DMS53 treated with DMSO at 0.1 percent for 48 hours (cell line): Measurements from ENCODE around the gene RGS3.
"Not testable (repeated sequence)": the region's sequence is repeated elsewhere in the genome, so short reads cannot be mapped to it uniquely, and the experiment has no call there.

Experiments used
- DNase-seq: peaks from one replicate; lab custom pipeline; 2025; ENCODE audit not compliant: unreplicated experiment; lab: John Stamatoyannopoulos, UW

Gene RGS3

DNA sequence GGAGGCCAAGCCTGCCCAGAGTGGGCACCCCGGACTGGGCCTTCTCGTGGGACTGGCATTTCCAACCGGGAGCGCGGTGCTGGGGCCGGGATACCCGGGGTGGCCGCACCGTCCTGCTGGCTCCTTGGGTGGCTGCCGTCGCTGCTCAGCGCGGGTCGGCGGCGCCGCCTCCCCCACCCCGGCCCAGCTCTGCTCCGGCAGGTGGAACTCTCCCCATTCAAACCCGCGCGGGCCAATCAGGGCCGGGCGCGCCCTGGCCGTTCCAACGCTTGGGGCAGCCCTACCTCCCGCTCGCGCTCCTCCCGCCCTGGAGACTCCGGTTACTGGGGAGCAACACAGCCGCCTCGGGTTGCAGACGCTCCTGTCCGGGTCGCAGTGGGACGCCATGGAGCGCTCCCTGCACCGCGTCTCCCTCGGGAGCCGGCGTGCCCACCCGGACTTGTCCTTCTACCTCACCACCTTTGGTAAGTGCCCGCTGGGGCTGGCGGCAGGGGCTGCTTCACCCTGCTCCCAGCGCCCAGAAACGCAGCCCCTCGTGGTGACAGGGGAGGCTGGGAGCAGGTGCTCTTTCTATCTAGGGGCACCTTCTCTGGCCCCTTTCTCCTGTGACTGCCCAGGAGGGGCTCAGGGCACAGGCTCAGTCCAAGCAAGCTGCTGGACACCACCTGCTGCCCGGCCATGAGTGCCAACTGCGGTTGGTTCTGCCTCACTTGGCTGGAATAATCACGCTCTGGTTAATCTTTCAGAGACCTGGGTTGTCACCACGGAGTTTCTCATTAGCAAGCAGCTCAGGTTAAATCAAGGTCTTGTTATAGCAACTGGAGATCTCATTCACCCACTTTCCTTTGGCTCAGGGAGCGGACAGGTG lies at the start of gene RGS3:
Gene RGS3, plus strand, starts transcription at position 310 of the 868 bp plus-strand sequence. Its CDS starts 76 bp downstream, at position 386.
- DNase-seq: peak; percentile 43

DNA sequence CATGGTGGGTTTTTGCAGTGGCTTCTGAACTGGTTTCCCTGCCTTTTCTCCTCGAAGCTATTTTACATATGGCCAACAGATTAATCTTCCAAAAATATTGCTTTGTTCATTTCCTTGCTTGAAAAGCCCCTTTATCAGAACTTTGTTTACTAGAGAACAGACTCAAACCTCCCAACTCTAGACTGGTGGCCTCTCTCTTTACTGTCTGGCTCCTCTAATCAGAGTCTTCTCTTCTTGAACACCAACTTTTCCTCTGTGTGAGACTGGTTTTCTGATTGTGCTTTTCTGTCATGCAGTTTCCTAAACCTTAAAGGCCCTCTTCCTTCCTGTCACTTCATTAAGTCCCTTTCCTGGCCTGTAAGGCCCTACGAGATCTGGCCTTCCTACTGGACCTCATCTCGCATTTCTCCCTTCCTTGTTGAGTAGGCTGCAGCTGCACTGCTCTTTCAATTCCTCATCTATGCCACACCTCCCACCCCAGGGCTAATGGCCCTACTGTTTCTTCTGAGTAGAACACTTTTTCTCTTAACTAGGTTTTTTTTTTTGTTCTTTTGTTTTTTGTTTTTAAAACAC lies 47.3 kb upstream of the RGS3 start:
- no peak for DNase-seq

DNA sequence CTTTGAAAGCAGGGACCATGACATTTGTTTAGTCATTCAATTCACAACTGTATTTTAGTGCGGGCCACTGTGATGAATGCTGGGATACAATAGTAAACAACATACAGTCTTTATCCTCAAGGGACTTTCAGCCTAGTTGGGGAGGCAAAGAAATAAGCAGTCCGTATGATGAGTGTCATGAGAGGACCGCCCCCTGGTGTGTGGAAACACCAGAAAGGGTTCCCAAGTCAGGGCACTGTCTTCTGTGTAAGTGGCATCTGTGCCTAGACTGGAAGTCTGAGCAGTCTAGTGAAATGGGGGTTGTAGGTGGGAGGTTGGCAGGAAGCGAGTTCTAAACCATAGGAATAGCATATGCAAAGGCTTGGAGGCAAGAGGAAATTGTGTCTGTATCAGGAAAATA lies 46.2 kb upstream of the RGS3 start:
- DNase-seq: no peak

DNA sequence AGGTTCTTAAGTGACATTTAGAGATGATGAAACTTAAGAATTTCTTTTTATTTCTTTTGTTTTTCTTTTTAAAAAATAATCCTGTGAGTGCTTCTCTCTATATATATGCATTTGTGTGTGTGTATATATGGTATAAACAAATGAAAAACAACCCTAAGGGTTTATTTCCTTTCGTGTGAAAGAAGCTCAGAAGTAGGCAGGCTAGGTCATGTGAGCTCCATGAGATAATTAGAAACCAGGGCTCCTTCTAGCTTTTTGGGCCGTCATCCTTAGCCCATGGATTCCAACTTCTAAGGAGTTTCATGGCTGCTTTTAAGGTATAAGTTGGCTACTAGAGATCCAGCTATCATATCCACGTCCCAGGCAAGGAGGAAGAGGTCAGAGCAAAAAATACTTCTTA lies 41.8 kb upstream of the RGS3 start:
- no peak for DNase-seq

DNA sequence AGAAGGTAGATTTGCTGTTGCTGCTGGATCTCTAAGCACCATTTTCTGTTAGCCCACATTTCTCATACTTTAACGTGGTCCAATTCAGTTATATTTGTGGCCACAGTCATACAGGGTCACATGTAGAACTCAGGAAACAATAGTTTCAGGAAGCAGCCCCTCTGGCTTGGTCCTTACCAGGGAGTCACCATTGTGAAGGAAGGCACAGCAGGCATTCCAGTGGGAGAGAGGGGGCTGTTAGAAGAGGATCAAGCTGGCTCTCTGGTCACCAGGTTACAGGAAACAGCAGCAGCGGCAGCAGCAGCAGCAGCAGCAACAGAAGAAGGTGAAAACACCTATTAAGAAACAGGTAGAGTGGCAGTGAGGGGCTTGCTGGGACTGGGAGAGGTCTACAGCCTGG lies 38.5 kb upstream of the RGS3 start:
- no peak for DNase-seq

DNA sequence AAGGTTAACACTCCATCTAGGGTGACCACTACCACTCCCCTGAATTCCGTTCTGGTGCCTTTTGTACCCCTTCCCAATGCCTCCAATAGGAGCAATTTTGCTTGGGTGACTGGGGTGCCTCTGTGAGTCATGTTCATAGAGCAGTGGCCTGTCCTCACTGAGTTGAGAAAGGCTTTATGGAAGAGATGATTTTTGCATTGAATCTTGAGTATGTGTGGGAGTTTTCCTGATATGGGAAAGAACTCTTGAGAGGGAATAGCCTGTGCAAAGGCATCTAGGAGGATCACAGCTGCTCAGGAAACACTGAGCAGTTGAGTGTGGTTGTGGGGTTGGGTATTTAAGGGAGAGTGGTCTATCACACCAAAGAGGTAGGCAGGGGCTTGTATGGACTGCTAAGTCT lies 36.8 kb upstream of the RGS3 start:
- no peak for DNase-seq

DNA sequence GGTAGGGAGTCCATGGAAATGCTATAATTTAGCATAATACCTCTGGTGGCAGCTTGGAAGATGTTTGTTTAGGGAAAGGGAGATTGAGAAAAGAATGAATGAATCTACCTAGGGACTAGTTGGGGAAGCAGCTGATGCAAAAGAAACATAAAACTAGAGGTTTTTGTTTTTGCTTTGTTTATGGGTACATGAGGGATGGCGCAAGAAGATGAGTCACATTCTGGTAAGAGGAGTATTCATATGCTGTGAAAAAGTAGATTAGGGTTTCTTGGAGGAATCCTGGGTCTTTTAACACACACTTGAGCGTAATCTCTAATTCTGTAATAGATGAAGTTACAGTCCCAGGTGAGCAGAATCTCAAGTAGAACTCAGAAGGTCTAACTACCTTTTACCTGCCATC lies 35.9 kb upstream of the RGS3 start:
- DNase-seq: no peak

DNA sequence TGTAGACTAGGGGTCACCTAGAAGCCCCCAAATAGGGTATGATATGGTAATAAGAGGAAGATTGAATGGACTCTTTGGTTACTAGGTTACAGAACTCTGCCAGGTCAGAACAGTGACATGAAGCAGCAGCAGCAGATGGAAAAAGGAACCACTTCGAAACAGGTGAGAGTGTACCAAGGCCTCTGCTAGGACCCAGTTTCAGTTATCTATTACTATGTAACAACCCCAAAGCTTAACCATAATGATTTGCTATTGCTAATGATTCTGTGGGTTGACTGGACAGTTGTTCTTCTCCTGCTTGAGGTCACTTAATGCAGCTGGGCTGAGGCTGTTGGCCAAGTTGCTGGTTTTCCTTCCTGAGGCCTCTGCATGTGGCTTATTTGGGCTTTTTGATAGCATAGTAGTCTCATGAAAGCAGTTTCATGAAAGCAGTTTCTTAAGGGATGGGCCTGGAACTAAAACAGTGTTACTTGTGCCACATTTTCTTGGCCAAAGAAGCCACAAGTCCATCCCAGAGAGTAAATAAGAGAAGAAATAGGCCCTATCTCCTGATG lies 35.4 kb upstream of the RGS3 start:
- no peak for DNase-seq

DNA sequence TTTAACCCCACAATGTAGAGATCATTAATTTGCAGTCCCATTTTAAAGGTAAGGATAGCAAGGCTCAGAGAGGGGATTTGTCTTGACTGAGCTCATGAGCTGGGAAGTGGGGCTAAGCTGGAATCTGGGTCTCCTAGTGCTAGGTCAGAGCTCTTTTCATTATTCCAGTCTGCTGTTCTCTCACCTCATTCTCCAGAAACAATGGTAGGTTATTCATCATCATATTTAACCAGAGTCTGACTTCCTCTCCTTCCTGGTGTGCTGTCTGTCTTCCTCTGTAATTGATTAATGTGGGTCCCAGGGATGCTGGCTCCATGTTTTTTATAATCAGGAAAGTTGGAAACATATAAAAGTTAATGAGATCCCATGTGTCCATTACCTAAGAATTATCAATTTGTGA lies 32.3 kb upstream of the RGS3 start:
- DNase-seq: no peak

DNA sequence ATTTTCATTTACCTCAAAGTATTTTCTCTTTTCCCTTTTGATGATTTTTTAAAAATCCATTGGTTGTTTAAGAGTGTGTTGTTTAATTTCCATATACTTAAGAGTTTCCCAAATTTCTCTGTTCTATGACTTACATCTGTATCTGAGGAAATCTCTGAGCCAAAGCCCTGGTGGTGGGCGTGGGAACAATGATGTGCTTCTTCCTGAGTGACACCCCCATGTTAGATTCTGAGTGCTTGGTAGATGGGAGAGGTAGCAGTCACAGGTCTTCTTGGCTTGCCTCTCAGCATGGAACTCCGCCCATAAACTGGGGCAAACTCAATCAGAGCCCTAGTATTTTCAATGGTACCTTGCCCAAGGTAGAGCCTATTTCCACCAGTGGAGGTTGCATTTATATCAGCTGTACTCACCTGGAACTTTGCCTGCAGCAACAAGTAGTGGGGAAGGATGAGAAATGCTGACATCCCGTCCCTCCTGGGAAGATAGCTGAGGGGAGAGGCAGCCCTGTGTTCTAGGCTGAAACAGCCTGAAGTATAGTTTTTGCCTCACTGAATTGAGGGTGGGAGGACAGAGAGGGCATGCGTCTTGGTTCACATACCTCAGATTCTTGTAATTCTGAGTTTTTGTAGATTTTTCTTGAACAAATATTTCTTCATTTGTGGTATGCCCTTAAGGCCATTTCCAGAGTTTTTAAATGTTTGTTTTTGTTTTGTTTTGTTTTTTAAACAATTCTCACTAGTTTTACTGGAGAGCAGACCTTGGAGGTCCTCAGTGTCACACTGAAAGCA lies 26.6 kb upstream of the RGS3 start:
- DNase-seq: no peak

DNA sequence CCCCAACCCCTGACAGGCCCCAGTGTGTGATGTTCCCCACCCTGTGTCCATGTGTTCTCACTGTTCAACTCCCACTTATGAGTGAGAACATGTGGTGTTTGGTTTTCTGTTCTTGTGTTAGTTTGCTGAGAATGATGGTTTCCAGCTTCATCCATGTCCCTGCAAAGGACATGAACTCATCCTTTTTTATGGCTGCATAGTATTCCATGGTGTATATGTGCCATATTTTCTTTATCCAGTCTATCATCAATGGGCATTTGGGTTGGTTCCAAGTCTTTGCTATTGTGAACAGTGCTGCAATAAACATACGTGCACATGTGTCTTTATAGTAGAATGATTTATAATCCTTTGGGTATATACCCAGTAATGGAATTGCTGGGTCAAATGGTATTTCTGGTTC lies 25.8 kb upstream of the RGS3 start:
- DNase-seq: not testable (repeated sequence)

DNA sequence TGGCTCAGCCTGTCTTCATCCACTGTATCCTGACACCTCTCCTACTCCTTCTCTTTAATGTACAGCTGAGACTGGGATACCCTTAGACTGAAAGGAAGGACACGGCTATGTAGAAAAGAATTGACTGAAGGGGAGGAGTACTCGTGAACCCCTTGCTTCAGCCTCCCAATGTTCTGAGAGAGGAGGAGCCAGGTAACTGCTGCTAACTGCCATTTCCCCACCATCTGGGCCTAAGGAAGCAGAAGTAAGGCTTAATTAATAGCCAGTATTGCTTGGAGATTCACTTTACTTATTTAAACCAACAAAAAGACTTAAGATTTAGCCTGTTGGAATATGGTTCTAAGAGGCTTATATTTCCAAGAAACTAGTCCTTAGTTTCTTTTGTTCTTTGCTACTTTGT lies 18.8 kb upstream of the RGS3 start:
- DNase-seq: no peak

DNA sequence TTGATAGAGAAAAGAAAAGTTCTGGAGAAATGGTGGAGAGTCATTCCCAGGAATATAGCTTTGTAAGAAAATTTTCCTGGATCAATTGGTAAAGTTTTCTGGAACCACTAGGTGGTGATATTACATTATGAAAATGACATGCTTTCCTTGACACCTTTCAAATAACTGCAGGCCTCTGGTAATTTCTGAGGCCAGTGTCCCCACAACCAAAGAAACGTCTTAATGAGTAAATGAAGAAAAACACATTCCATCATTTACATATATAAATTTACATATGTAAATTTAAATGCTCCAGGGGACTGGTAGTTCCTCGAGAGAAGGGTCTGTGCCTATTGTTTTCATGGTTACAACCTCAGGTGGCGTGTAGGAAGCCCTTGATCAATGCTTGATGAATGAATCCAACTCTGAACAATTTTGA lies 17.2 kb upstream of the RGS3 start:
- DNase-seq: peak; percentile 37

DNA sequence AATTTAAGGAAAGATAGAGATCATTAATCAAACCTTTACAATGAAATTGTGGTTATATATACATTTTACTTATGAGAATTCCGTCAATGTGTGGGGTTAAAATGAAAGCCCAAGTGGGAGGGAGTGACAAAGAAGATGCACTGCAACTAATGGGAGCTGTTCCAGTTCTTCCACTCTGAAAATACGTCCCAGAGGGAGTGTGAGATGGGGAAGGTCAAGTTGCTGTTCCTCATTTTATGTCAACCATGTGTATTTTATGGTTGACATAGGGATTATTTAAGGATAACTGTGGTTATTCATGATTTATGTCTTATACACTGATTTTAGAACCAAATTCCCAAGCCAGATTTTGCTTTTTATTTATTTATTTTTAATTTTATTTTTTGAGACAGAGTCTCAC lies 14.2 kb upstream of the RGS3 start:
- no peak for DNase-seq

DNA sequence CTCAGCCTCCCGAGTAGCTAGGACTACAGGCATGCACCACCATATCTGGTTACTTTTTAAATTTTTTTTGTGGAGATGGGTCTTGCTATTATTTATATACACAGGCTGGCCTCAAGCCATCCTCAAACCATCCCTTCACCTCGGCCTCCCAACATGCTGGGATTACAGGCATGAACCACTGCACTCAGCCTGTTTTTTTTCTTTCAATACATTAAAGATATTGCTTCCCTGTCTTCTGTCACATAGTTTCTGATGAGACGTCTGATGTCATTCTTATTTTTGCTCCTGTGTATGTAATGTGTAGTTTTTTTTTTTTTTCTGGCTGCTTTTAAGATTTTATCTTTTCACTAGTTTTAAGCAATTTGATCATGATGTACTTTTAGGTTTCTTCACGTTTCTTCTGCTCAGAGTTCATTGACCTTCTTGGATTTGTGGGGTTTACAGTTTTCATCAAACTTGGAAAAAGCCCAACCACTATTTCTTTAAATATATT lies 11.4 kb upstream of the RGS3 start:
- DNase-seq: no peak

DNA sequence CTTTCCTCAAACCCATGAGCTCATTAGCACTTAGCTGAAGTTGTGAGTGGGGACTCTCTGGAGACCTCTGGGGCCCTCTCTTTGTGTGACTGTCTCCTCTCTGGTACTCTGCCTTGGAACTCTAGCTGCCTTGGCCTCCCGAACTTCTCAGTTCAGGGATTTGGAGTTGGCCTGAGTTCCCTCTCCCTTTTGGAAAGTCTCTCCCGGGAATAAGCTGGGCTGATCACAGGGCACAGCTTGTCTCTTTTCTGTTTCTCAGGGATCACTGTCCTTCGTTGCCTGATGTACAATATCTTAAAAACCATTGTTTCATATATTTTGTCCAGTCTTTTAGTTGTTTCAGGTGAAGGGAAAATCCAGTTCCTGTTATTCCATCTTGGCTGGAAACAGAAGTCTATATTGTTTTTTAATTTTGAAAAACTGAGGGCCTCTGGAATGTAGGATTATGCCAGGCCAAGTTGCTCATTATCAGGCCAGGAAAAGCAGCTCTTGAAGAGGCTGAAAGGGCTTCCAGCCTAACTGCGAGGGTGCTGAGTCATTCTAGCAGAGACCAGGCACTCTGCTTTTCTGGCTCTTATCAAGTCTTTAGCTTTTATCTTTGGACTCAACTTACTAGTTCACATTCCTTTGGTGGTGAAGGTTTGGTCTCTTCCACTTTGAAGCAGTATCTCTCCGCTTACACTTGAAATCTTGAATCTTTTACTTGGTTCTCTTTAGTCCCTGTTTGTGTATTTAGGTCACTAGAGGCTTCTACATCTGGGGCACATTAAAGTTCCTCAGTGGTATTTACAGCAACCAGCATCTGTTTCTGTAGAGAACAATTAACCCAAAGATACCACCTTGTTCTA lies 8.4 kb upstream of the RGS3 start:
- peak; percentile 35 for DNase-seq

DNA sequence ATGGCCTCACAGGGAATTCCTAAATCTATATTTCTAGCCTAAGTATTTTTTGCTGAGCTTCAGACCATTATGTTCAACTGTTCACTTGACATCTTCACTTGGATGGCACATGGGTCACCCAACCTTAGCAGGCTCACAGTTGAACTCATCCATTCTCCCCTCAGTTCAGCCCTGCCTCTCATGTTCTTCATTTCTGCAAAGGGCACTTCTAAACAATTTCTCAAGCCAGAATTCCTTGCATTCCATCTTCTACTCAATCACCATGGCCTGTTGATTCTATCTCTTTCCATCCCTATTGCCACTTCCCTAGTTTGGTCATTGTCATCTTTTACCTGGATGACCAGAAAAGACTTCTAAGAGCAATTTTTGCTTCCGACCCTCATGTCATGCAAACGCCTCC lies 7.3 kb upstream of the RGS3 start:
- no peak for DNase-seq

DNA sequence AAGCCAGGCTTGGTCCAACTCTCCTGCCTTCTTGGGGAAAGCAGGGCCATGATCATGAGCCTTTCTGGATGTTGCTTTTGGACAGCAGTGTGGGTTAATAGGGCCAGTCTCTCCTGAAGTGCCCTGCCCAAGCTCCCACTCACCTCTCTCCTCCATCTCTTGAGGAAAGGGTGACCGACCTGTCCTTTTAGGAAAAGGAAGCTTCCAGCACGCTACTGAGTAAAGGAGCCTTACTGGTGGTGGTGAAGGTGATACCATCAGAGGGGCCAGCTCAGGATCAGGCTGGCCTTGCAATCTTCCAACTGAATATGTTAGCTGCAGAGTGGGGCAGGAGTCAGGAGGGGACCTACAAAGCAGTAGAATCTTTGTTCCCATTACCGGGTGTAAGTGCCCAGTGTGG lies 2.2 kb upstream of the RGS3 start:
- DNase-seq: no peak

DNA sequence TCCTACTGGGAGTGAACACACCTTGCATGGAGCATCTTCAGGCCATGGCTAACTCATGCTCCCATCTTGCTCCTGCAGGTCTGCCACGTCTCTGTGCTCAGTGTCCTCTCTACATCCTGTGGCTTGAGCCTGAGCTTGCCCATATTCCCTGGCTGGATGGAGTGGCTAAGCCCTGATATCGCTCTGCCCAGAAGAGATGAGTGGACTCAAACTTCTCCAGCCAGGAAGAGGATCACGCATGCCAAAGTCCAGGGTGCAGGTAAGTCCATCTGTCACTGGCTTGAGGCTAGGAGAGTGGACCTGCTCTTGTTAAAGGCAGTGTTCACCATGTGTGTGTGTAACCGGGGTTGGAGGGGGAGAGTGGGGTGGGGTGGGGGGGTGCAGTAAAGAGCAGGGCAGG lies 1.6 kb upstream of the RGS3 start:
- no peak for DNase-seq

DNA sequence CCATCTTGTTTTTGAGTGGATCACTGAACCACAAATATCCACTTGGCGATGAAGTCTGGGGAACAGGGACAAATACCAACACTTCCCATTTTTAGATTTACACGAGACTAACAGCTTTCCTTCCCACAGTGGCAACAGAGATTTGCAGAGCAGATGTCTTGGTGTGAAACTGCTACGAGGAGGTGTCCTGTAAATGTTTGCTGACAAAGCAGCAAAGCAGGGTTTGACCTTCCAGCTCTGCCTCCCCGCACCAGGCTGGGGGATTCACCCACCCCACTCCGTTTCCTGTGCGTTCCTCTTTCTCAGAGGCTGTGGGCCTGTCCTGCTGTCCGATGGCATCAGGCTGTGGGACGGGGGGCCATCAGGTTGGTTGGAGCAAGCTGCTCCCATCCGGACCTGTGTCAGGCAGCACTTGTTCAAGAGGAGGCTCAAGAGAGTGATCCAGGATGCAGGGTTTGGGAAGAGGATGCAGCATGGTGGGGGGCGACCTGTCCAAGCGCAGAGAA lies 693 bp upstream of the RGS3 start:
- no peak for DNase-seq
